T-helper 1 cell treated with Interleukin-12 subunit alpha and Interleukin-12 subunit beta and Interleukin-4 antibody, amounts not matched to agents 30 ng/mL and 1 ng/mL, for 36 hours (primary cell): ENCODE results near the gene GRB7. TPM values are rescaled to one million over a fixed set of nuclear protein-coding genes. Genes with fewer than 3 reads are reported as not detected.
"Not testable (repeated sequence)": the region's sequence is repeated elsewhere in the genome, so short reads cannot be mapped to it uniquely, and the experiment has no call there.

Experiments
- intact Hi-C: fragments of 100-400 bp; cut with micrococcal nuclease; formaldehyde crosslinking; loops from one replicate; pipeline ENCODE4 v1.15.1; 2024
- total RNA-seq: library from RNA; stranded (reverse); gene quantifications from 2 replicates; pipeline ENCODE4 v1.2.3, GENCODE V29; 2022

GRB7 gene
- total RNA-seq, 1 donor from 2014 or later: 0.86 TPM

GRCh38 chr17:39709319-39709997, 28.3 kb upstream of the GRB7 start:
- intact Hi-C loops: no loop called here

- intact Hi-C loops: no loop called here
Measured at GRCh38 chr17:39709998-39710964, 27.5 kb upstream of the GRB7 start.

- intact Hi-C loops: not testable (repeated sequence)
Measured at GRCh38 chr17:39711071-39711470, 26.7 kb upstream of the GRB7 start.

DNA sequence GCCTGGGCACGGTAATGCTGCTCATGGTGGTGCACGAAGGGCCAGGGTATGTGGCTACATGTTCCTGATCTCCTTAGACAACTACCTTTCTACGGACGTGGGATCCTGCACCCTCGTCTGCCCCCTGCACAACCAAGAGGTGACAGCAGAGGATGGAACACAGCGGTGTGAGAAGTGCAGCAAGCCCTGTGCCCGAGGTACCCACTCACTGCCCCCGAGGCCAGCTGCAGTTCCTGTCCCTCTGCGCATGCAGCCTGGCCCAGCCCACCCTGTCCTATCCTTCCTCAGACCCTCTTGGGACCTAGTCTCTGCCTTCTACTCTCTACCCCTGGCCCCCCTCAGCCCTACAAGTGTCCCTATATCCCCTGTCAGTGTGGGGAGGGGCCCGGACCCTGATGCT, 25.9 kb upstream of the GRB7 start:
- intact Hi-C loops: no loop called here

- intact Hi-C loops: no loop called here
Measured at GRCh38 chr17:39714234-39714633, 23.5 kb upstream of the GRB7 start.

DNA sequence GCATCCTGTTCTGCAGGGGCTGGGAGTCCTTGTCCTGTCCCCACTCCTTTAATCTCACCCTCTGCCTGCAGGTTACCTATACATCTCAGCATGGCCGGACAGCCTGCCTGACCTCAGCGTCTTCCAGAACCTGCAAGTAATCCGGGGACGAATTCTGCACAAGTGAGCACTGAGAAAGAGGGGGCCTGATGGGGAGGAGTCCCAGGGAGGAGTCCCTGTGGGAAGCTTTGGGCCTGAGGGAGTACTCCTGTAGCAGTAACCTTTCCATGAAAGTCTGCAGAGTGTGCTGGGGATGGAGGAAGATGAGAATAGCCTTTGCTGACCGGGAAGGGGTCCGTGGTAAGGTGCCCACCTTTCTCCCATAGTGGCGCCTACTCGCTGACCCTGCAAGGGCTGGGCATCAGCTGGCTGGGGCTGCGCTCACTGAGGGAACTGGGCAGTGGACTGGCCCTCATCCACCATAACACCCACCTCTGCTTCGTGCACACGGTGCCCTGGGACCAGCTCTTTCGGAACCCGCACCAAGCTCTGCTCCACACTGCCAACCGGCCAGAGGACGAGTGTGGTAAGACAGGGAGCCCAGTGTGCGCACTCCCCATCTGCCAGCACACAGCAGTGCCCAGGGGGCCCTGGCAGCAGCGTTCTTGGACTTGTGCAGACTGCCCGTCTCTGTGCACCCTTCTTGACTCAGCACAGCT, 22.2 kb upstream of the GRB7 start:
- intact Hi-C loops: no loop called here

- intact Hi-C loops: no loop called here
Measured at GRCh38 chr17:39716073-39716818, 21.5 kb upstream of the GRB7 start.

DNA sequence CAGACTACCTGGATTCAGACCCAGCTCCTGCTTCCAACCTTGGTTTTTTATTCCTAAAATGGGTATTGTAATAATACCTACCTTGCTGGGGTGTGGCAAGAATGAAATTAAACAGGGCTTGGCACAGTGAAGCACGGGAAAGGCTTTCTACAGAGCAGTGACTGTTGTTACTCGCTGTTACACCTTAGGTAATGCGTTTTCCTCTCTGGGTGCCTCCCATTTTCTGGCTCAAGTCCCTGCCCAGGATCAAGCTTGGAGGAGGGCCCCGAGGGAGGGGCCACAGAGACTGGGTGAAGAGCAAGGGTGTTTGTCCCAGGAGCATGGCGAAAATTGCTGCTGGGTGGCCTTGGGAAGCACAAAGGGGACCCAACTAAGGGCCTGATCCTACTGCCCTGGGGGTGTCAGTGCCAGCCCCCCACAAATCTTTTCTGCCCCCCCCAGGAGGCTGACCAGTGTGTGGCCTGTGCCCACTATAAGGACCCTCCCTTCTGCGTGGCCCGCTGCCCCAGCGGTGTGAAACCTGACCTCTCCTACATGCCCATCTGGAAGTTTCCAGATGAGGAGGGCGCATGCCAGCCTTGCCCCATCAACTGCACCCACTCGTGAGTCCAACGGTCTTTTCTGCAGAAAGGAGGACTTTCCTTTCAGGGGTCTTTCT, 20.7 kb upstream of the GRB7 start:
- intact Hi-C loops: no loop called here

DNA sequence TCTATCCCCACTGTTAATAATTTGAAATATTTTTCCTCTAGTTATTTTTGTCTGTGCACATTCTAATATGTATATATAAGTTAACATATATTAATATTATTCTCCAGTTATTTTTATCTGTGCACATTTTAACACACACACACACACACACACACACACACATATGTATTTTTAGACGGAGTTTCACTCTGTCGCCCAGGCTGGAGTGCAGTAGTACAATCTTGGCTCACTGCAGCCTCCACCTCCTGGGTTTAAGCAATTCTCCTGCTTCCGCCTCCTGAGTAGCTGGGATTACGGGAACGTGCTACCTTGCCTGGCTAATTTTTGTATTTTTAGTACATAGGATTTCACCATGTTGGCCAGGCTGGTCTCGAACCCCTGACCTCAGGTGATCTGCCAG, 20.1 kb upstream of the GRB7 start:
- intact Hi-C loops: no loop called here

- intact Hi-C loops: no loop called here
Measured at GRCh38 chr17:39719563-39720355, 18.0 kb upstream of the GRB7 start.

DNA sequence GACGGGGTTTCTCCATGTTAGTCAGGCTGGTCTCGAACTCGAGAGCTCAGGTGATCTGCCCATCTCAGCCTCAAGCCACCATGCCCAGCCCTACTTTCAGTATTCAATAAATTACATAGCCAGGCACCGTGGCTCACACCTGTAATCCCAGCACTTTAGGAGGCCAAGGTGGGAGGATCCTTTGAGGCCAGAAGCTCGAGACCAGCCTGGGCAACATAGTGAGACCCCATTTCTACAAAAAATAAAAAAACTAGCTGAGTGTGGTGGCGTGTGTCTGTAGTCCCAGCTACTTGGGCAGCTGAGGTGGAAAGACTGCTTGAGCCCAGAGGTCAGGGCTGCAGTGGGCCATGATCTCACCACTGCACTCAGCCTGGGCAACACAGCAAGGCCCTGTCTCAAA, 15.6 kb upstream of the GRB7 start:
- intact Hi-C loops: no loop called here

DNA sequence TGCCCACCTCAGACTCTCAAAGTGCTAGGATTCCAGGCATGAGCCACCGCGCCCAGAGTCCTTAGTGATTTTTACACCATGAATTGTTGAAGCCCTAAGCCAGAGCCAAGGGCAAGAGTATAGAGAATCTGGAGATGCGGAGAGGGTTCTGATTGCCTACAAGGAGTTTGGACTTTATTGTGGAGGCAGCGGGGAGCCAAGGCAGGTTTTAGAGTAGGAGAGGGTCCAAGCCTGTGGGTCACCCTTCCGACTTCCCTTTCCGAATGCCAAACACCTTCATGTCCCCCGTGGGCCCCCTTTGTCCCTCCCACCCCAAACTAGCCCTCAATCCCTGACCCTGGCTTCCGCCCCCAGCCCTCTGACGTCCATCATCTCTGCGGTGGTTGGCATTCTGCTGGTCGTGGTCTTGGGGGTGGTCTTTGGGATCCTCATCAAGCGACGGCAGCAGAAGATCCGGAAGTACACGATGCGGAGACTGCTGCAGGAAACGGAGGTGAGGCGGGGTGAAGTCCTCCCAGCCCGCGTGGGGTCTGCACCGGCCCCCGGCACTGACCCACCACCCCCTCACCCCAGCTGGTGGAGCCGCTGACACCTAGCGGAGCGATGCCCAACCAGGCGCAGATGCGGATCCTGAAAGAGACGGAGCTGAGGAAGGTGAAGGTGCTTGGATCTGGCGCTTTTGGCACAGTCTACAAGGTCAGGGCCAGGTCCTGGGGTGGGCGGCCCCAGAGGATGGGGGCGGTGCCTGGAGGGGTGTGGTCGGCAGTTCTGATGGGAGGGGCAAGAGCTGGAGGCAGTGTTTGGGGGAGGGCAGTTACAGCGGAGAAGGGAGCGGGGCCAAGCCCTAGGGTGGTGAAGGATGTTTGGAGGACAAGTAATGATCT, 14.5 kb upstream of the GRB7 start:
- intact Hi-C loops: no loop called here

GRCh38 chr17:39724731-39725130, 13.0 kb upstream of the GRB7 start:
- intact Hi-C loops: no loop called here

DNA sequence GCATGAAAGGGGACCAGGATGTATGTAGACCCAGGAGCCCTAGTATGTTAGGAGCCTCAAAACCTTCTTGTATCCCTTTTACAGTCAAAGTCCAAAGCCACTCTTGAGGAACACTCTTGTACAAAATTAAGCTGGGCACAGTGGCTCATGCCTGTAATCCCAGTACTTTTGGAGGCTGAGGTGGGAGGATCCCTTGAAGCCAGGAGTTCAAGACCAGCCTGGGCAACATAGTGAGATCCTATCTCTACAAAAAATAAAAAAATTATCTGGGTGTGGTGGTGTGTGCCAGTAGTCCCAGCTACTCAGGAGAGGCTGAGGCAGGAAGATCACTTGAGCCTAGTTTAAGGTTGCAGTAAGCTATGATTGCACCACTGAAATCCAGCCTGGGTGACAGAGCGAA, 11.8 kb upstream of the GRB7 start:
- intact Hi-C loops: not testable (repeated sequence)

GRCh38 chr17:39726617-39727016, 11.1 kb upstream of the GRB7 start:
- intact Hi-C loops: no loop called here

- intact Hi-C loops: no loop called here
Measured at GRCh38 chr17:39727556-39727955, 10.2 kb upstream of the GRB7 start.

- intact Hi-C loops: no loop called here
Measured at GRCh38 chr17:39729280-39729851, 8.4 kb upstream of the GRB7 start.
